Ectodermal cell (in vitro differentiated cells): ENCODE measurements around the gene CEP192.

Experiments
- H3K27ac ChIP-seq: 2 replicates; pipeline ENCODE4 v1.7.0; 2013; ENCODE audit warnings: mild to moderate bottlenecking, low read depth, low read length; ENCODE audit not compliant: insufficient read depth, poor library complexity, severe bottlenecking
- H3K27me3 ChIP-seq: 2 replicates; pipeline ENCODE4 v1.7.0; 2013; ENCODE audit warnings: mild to moderate bottlenecking, low read length; ENCODE audit not compliant: insufficient read depth, control insufficient read depth, poor library complexity, severe bottlenecking
- H3K36me3 ChIP-seq: one replicate; pipeline ENCODE4 v1.7.0; 2013; ENCODE audit warnings: low read length; ENCODE audit not compliant: control insufficient read depth, insufficient read depth
- H3K4me1 ChIP-seq: one replicate; pipeline ENCODE4 v1.7.0; 2013; ENCODE audit warnings: low read length; ENCODE audit not compliant: control insufficient read depth, insufficient read depth
- H3K4me3 ChIP-seq: 2 replicates; pipeline ENCODE4 v1.7.0; 2013; ENCODE audit warnings: low read depth, low read length, control low read depth; ENCODE audit not compliant: insufficient read depth
- H3K9me3 ChIP-seq: 2 replicates; pipeline ENCODE4 v1.7.0; 2013; ENCODE audit warnings: mild to moderate bottlenecking, low read length, moderate library complexity; ENCODE audit not compliant: control insufficient read depth
- WGBS, 2 experiments: methylation state at CpG; one replicate each; pipeline ENCODE4 v1.1.7; 2013; ENCODE audit warnings: missing lambda C conversion rate in 2 of 2; 5-methylcytosine and 5-hydroxymethylcytosine counted together

Gene CEP192

GRCh38 chr18:13110559-13110958 lies 119.4 kb downstream of the CEP192 start:
- WGBS, 2 experiments: 94 to 95% methylated on average over 3 of the region's 3 CpGs
- no peaks in the 10 kb centered on the region for H3K9me3 ChIP-seq
- H3K27ac ChIP-seq: no peak overlapping the region
- peaks cover 38% of the 10 kb centered on the region for H3K36me3 ChIP-seq
- H3K4me1 ChIP-seq: no peaks in the 10 kb centered on the region
- no peak overlapping the region for H3K4me3 ChIP-seq
- H3K27me3 ChIP-seq: no peaks in the 10 kb centered on the region

- H3K4me1 ChIP-seq: no peaks in the 10 kb centered on the region
- no peak overlapping the region for H3K27ac ChIP-seq
- WGBS, 2 experiments: 20% methylated on average over 6 to 8 of the region's 8 CpGs
- no peaks in the 10 kb centered on the region for H3K9me3 ChIP-seq
- no peaks in the 10 kb centered on the region for H3K27me3 ChIP-seq
- peaks cover 15% of the 10 kb centered on the region for H3K36me3 ChIP-seq
- no peak overlapping the region for H3K4me3 ChIP-seq
These were observed 121.8 kb downstream of the CEP192 start for GRCh38 chr18:13112982-13113381.

- no peaks in the 10 kb centered on the region for H3K4me1 ChIP-seq
- 98 to 99% methylated on average over 2 to 3 of the region's 3 CpGs for WGBS, 2 experiments
- no peak overlapping the region for H3K27ac ChIP-seq
- peaks cover 11% of the 10 kb centered on the region for H3K36me3 ChIP-seq
- H3K9me3 ChIP-seq: no peaks in the 10 kb centered on the region
- no peak overlapping the region for H3K4me3 ChIP-seq
- H3K27me3 ChIP-seq: no peaks in the 10 kb centered on the region
These were observed 129.1 kb downstream of the CEP192 start for GRCh38 chr18:13120255-13120654.

GRCh38 chr18:13120983-13121441 lies 129.8 kb downstream of the CEP192 start:
- Histone ChIP-seq H3K27me3 (no peaks in the 10 kb centered on the region), H3K4me1 (no peaks in the 10 kb centered on the region), H3K9me3 (no peaks in the 10 kb centered on the region), H3K4me3 (no peak overlapping the region), H3K27ac (peak overlapping the region; percentile 1), H3K36me3 (peaks cover 11% of the 10 kb centered on the region)
- WGBS, 2 experiments: 92 to 96% methylated on average over 4 of the region's 4 CpGs

GRCh38 chr18:13124411-13124810 lies 133.2 kb downstream of the CEP192 start:
- Histone ChIP-seq H3K4me3 (no peak overlapping the region), H3K4me1 (no peaks in the 10 kb centered on the region), H3K36me3 (no peaks in the 10 kb centered on the region), H3K27ac (no peak overlapping the region), H3K27me3 (no peaks in the 10 kb centered on the region), H3K9me3 (no peaks in the 10 kb centered on the region)
- 93 to 98% methylated on average over 8 of the region's 8 CpGs for WGBS, 2 experiments

GRCh38 chr18:13125191-13125590 lies 134.0 kb downstream of the CEP192 start:
- no peak overlapping the region for H3K27ac ChIP-seq
- WGBS, 2 experiments: 92 to 95% methylated on average over 5 of the region's 5 CpGs

GRCh38 chr18:13126966-13127598 lies 135.9 kb downstream of the CEP192 start:
- no peak overlapping the region for H3K27ac ChIP-seq
- H3K27me3 ChIP-seq: no peaks in the 10 kb centered on the region
- WGBS, 2 experiments: 94 to 95% methylated on average over 17 of the region's 17 CpGs
- H3K4me1 ChIP-seq: no peaks in the 10 kb centered on the region
- H3K36me3 ChIP-seq: no peaks in the 10 kb centered on the region
- H3K9me3 ChIP-seq: no peaks in the 10 kb centered on the region
- H3K4me3 ChIP-seq: no peak overlapping the region

More at GRCh38 chr18:13125191-13125590, 134.0 kb downstream of the CEP192 start:
- Histone ChIP-seq H3K9me3 (no peaks in the 10 kb centered on the region), H3K4me3 (no peak overlapping the region), H3K4me1 (no peaks in the 10 kb centered on the region), H3K27me3 (no peaks in the 10 kb centered on the region), H3K36me3 (no peaks in the 10 kb centered on the region)

- 91 to 94% methylated on average over 6 of the region's 6 CpGs for WGBS, 2 experiments
- Histone ChIP-seq H3K4me3 (no peak overlapping the region), H3K36me3 (no peaks in the 10 kb centered on the region), H3K27ac (no peak overlapping the region), H3K9me3 (no peaks in the 10 kb centered on the region), H3K27me3 (peaks cover 12% of the 10 kb centered on the region), H3K4me1 (no peaks in the 10 kb centered on the region)
These were observed 140.1 kb downstream of the CEP192 start for GRCh38 chr18:13131283-13131682.

GRCh38 chr18:13134551-13135401 lies 143.6 kb downstream of the CEP192 start:
- H3K4me3 ChIP-seq: no peak overlapping the region
- H3K9me3 ChIP-seq: no peaks in the 10 kb centered on the region
- no peaks in the 10 kb centered on the region for H3K4me1 ChIP-seq
- H3K27me3 ChIP-seq: peaks cover 32% of the 10 kb centered on the region
- 95 to 96% methylated on average over 52 of the region's 52 CpGs for WGBS, 2 experiments
- H3K36me3 ChIP-seq: no peaks in the 10 kb centered on the region
- no peak overlapping the region for H3K27ac ChIP-seq

GRCh38 chr18:13136056-13136903 lies 145.1 kb downstream of the CEP192 start:
- no peaks in the 10 kb centered on the region for H3K4me1 ChIP-seq
- H3K27ac ChIP-seq: no peak overlapping the region
- peaks cover 32% of the 10 kb centered on the region for H3K27me3 ChIP-seq
- WGBS, 2 experiments: 17 to 19% methylated on average over 51 of the region's 51 CpGs
- peak overlapping the region; percentile 47 for H3K4me3 ChIP-seq
- no peaks in the 10 kb centered on the region for H3K9me3 ChIP-seq
- no peaks in the 10 kb centered on the region for H3K36me3 ChIP-seq
